HG03457 (cell line): ENCODE data around the gene VENTX.
"Not testable (repeated sequence)": the region's sequence is repeated elsewhere in the genome, so short reads cannot be mapped to it uniquely, and the experiment has no call there.

Experiments used
- ATAC-seq: cut with Tn5 transposase; IDR thresholded peaks from one replicate; pipeline ENCODE4 v1.9.1; 2021; ENCODE audit warnings: moderate number of reproducible peaks; ENCODE audit not compliant: unreplicated experiment

Gene VENTX

GRCh38 chr10:133234796-133235195, 2.9 kb upstream of the VENTX start:
- ATAC-seq, result not testable (repeated sequence)

GRCh38 chr10:133235265-133235855, 2.3 kb upstream of the VENTX start:
- ATAC-seq, result no peak

- ATAC-seq, result no peak
Observed at GRCh38 chr10:133235932-133236331, 1.7 kb upstream of the VENTX start.

- ATAC-seq, result no peak
Observed at GRCh38 chr10:133236401-133237240, 1.0 kb upstream of the VENTX start.

- ATAC-seq, result no peak
Observed at GRCh38 chr10:133237241-133237587, 441 bp upstream of the VENTX start.

GRCh38 chr10:133238466-133238804, 780 bp downstream of the VENTX start:
- ATAC-seq, result no peak

- ATAC-seq, result no peak
Observed at GRCh38 chr10:133239990-133240389, 2.3 kb downstream of the VENTX start.

- ATAC-seq, result no peak
Observed at GRCh38 chr10:133241501-133242205, 4.0 kb downstream of the VENTX start.

- ATAC-seq, result no peak
Observed at GRCh38 chr10:133242611-133243356, 5.1 kb downstream of the VENTX start.

GRCh38 chr10:133243593-133243992, 5.9 kb downstream of the VENTX start:
- no peak for ATAC-seq

GRCh38 chr10:133245439-133246235, 8.0 kb downstream of the VENTX start:
- no peak for ATAC-seq

GRCh38 chr10:133246236-133246626, 8.6 kb downstream of the VENTX start:
- no peak for ATAC-seq

- no peak for ATAC-seq
Observed at GRCh38 chr10:133247681-133248333, 10.2 kb downstream of the VENTX start.

GRCh38 chr10:133248334-133248715, 10.7 kb downstream of the VENTX start:
- ATAC-seq, result no peak

GRCh38 chr10:133249094-133249780, 11.6 kb downstream of the VENTX start:
- ATAC-seq, result no peak

- ATAC-seq, result no peak
Observed at GRCh38 chr10:133249975-133250754, 12.5 kb downstream of the VENTX start.

GRCh38 chr10:133251388-133252222, 13.9 kb downstream of the VENTX start:
- ATAC-seq, result no peak

GRCh38 chr10:133252223-133252552, 14.5 kb downstream of the VENTX start:
- no peak for ATAC-seq
